Adrenal gland (tissue), 12 donors: ENCODE measurements around the gene LARP4B. TPM values are rescaled to one million over a fixed set of nuclear protein-coding genes. Genes with fewer than 3 reads are reported as not detected.

Experiments used
- DNase-seq, 7 donors: peaks; one replicate each; pipeline ENCODE4 v3.0.0-alpha.2; 2019 to 2020
- H3K27ac ChIP-seq, 5 donors: fragments of 200-600 bp; sonication (generic) in 4 of 5; 1 replicate in 3 of 5; 2 replicates in 2 of 5; pipeline versions ENCODE4 v1.5.1 to v1.8.0; 2016 to 2020; ENCODE audit warnings: mild to moderate bottlenecking in 1 of 5
- H3K27me3 ChIP-seq: fragments of 200-600 bp; 2 replicates; pipeline ENCODE4 v1.8.0; 2021
- H3K36me3 ChIP-seq, 2 donors: fragments of 200-600 bp; replicated peaks in 1 of 2; 1 replicate in 1 of 2; 2 replicates in 1 of 2; pipeline versions ENCODE4 v1.5.1 to v1.8.0; 2018 to 2022
- H3K4me1 ChIP-seq, 2 donors: fragments of 200-600 bp; replicated peaks in 1 of 2; 1 replicate in 1 of 2; 2 replicates in 1 of 2; pipeline versions ENCODE4 v1.5.1 to v1.8.0; 2018 to 2021
- H3K4me3 ChIP-seq, 4 donors: fragments of 200-600 bp; sonication (generic) in 3 of 4; one replicate each; pipeline ENCODE4 v1.5.1; 2016 to 2018
- H3K9me3 ChIP-seq, 3 donors: fragments of 200-600 bp; sonication (generic) in 1 of 3; replicated peaks in 1 of 3; 1 replicate in 2 of 3; 2 replicates in 1 of 3; pipeline versions ENCODE4 v1.5.1 to v1.8.0; 2016 to 2021
- POLR2A ChIP-seq, 2 donors: fragments of 450-650 bp; IDR thresholded peaks; one replicate each; pipeline ENCODE4 v1.6.1; 2017; ENCODE audit warnings: antibody characterized with exemption in 2 of 2, mild to moderate bottlenecking in 2 of 2, moderate library complexity in 1 of 2
- WGBS, 4 donors: extraction: QIAGEN DNeasy Blood & Tissue Kit in 2 of 4; methylation state at CpG; one replicate each; pipeline versions ENCODE4 v1.1.5 to v1.1.7; 2013 to 2017; 5-methylcytosine and 5-hydroxymethylcytosine counted together
- intact Hi-C, 2 donors: fragments of 100-400 bp; cut with DNase I; formaldehyde crosslinking; loops; one replicate each; pipeline versions ENCODE4 v1.14.1 to v1.15.0; 2022 to 2023
- polyA plus RNA-seq, 3 donors: library from polyadenylated mRNA; stranded (reverse); fragments of 200-250 nt in 2 of 3; fragments of 350-450 nt in 1 of 3; fragmentation: Illumina TruSeq in 1 of 3; extraction: RNeasy Lipid Tissue Mini Kit (QIAGEN cat#74804) in 1 of 3; gene quantifications; one replicate each; pipeline ENCODE4 v1.2.3, GENCODE V29; 2013 to 2014
- total RNA-seq, 9 donors: library from RNA; depleted of rRNA in 4 of 9; stranded (reverse); fragments of >200 nt in 4 of 9; fragments of 120-200 nt in 1 of 9; fragmentation: NEBNext Ultra II Directional in 1 of 9; extraction: Animal tissue kit (Norgen Biotek cat#: 25700) in 1 of 9; gene quantifications; one replicate each; pipeline versions ENCODE4 v1.1.0 to v1.2.4, GENCODE V29; 2013 to 2023
- TF ChIP-seq, protein P1 (sequence below), 6 experiments: fragments of 450-650 bp in 4 of 6; fragments of 200-600 bp in 2 of 6; sonication (generic) in 1 of 6; IDR thresholded peaks; 1 replicate in 5 of 6; 2 replicates in 1 of 6; pipeline versions ENCODE4 v1.5.1 to v1.8.0; 2016 to 2021; ENCODE audit warnings: antibody characterized with exemption in 6 of 6, mild to moderate bottlenecking in 2 of 6, moderate library complexity in 1 of 6
- donor health status: healthy with polysubstance abuse.
- donor health status: Bipolar disorder and iron deficiency.
- donor health status: DM: yes; HTN: yes; CAD: no.
- donor health status: DM: no; HTN: no; CAD: no.
- donor health status: DM: no; HTN: no; CAD: no.
- donor health status: DM: yes; HTN: yes; CAD: no.

The LARP4B gene
- total and polyA plus RNA-seq, 12 donors, result 17.2 to 145 (median 66.8) TPM

DNA sequence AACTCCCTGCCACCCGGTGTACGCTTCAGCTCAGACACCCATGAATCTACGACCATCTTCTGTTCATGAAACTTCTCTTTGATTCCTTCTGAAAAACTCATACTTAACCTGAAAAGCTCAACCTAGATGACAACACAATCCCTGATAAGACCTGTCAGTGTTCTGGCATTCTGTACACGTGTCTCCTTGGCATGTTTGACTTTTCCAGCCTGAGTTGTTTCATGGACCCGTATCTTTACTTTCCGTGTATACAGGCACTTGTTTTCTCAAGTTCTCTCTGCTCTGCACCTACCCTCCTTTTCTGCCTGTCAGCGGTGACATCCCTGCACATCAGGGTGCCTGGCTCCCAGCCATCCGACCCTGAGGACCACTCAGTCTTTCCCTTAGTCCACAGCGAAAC lies 103.3 kb downstream of the LARP4B start:
- H3K9me3 ChIP-seq, result no peaks in the 10 kb centered on the region
- TF ChIP-seq, protein P1, sequence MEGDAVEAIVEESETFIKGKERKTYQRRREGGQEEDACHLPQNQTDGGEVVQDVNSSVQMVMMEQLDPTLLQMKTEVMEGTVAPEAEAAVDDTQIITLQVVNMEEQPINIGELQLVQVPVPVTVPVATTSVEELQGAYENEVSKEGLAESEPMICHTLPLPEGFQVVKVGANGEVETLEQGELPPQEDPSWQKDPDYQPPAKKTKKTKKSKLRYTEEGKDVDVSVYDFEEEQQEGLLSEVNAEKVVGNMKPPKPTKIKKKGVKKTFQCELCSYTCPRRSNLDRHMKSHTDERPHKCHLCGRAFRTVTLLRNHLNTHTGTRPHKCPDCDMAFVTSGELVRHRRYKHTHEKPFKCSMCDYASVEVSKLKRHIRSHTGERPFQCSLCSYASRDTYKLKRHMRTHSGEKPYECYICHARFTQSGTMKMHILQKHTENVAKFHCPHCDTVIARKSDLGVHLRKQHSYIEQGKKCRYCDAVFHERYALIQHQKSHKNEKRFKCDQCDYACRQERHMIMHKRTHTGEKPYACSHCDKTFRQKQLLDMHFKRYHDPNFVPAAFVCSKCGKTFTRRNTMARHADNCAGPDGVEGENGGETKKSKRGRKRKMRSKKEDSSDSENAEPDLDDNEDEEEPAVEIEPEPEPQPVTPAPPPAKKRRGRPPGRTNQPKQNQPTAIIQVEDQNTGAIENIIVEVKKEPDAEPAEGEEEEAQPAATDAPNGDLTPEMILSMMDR (IDR thresholded peaks at IDR 0.05), result no peak
- TF ChIP-seq POLR2A (IDR thresholded peaks at IDR 0.05), result no peak
- 93 to 95% (median 94%) methylated on average over 9 of the region's 9 CpGs for WGBS, 4 donors
- no peak for DNase-seq
- no peaks in the 10 kb centered on the region for H3K27me3 ChIP-seq
- H3K4me1 ChIP-seq, result no peaks in the 10 kb centered on the region
- intact Hi-C loops, result no loop called here
- H3K27ac ChIP-seq, result no peak overlapping the region
- peaks cover 0 to 51% of the 10 kb centered on the region in 2 donors for H3K36me3 ChIP-seq
- H3K4me3 ChIP-seq, result no peak overlapping the region

GRCh38 chr10:824946-825345 lies 106.6 kb downstream of the LARP4B start:
- WGBS, 4 donors, result 91 to 98% (median 95%) methylated on average over 7 of the region's 7 CpGs
- intact Hi-C loops, result no loop called here
- H3K27ac ChIP-seq, result no peak overlapping the region
- peaks cover 0 to 81% of the 10 kb centered on the region in 2 donors for H3K36me3 ChIP-seq
- no peaks in the 10 kb centered on the region for H3K4me1 ChIP-seq
- no peak overlapping the region for H3K4me3 ChIP-seq
- TF ChIP-seq, protein P1 (IDR thresholded peaks at IDR 0.05), result no peak
- no peak for TF ChIP-seq POLR2A (IDR thresholded peaks at IDR 0.05)
- no peak for DNase-seq
- no peaks in the 10 kb centered on the region for H3K27me3 ChIP-seq
- H3K9me3 ChIP-seq, result no peaks in the 10 kb centered on the region

- peaks cover 0 to 85% of the 10 kb centered on the region in 2 donors for H3K36me3 ChIP-seq
- no peak for DNase-seq
- intact Hi-C loops, result no loop called here
- no peak overlapping the region for H3K27ac ChIP-seq
- H3K27me3 ChIP-seq, result no peaks in the 10 kb centered on the region
- TF ChIP-seq POLR2A (IDR thresholded peaks at IDR 0.05), result no peak
- TF ChIP-seq, protein P1 (IDR thresholded peaks at IDR 0.05), result no peak
- no peaks in the 10 kb centered on the region for H3K9me3 ChIP-seq
- no peak overlapping the region for H3K4me3 ChIP-seq
- H3K4me1 ChIP-seq, result no peaks in the 10 kb centered on the region
- 94 to 100% (median 95%) methylated on average over 1 to 4 of the region's 4 CpGs for WGBS, 4 donors
These were observed 107.0 kb downstream of the LARP4B start for GRCh38 chr10:824497-824896.

DNA sequence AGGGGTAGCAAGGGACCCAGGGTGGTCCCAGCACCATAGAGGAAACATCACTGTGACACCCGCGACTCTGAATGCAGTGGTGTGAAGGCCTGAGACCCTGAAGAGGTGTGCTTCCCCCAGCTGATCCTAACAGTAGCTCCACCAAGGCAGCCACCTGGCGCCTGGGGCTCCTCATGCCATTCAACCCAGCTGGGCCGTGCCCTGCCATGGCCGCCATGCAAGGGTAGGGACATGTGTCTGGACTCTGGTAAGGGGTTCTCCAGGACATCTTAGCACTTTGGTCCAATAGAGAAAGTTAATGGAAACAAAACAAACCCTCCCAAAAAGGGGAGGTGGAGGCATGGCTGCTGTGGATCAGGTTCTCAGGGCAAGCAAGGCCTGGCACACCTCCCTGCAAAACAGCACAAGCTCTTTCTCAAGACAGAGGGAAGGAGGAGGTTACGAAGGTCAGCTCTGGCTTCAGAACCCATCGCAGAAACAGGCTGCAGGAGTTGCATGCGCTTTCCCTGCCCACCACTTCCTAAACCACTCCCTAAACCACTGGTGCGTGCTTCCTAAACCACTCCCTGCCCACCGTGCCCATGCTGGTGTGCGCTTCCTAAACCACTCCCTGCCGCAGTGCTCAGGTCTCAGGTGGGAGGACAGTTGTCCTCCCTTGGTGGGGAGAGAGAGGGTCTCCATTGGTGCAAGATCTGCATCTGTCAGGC lies 108.7 kb downstream of the LARP4B start:
- no peaks in the 10 kb centered on the region for H3K4me1 ChIP-seq
- 82 to 94% (median 91%) methylated on average over 7 to 12 of the region's 12 CpGs for WGBS, 4 donors
- no peak overlapping the region for H3K27ac ChIP-seq
- DNase-seq, result no peak
- H3K9me3 ChIP-seq, result no peaks in the 10 kb centered on the region
- H3K36me3 ChIP-seq, result peaks cover 0 to 86% of the 10 kb centered on the region in 2 donors
- TF ChIP-seq, protein P1 (IDR thresholded peaks at IDR 0.05), result no peak
- TF ChIP-seq POLR2A (IDR thresholded peaks at IDR 0.05), result no peak
- H3K27me3 ChIP-seq, result no peaks in the 10 kb centered on the region
- intact Hi-C loops, result no loop called here
- H3K4me3 ChIP-seq, result no peak overlapping the region
